Measurements from ENCODE around the gene GFI1B. TPM values are rescaled to one million over a fixed set of nuclear protein-coding genes. Genes with fewer than 3 reads are reported as not detected.

GFI1B gene
- total RNA-seq: under 1 TPM in 6 of 8 experiments, not detected in 2; 0.09 to 0.85 (median 0.13) TPM

DNA sequence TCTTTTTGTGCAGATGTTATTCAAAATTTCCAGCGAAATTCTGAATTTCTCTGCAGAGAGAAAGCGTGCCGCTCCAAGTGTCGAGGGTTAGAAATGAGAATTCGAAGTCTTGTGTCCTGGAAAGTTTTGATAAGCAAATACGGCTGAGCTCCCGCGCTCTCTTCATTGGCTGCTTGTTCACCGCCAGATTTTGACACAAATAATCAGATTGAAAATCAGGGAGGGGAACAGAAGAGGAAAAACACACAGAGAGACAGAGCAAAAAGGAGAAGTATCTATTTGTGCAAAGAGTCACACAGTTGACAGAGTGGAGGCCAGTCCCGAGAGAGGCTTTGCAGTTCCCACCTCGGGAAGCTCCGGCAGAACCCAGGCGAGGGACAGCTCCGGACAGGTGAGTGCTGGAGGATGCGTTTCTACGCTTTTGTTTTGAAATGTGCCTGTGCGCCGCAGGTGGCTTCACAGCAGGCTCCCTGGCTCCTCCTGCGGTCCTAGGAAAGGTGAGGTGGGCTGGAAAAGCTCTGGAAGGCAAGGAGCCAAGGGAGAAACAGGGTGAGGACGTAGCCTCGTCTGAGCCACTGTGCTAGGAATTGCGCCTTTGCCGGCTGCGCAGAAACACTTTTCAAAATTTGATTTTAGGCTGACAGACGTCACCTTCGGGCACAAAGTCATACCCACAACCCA is at the start of gene GFI1B:
Gene GFI1B, plus strand, starts transcription at position 244 of the 681 bp plus-strand sequence. CDS start 7,985 bp downstream, outside the sequence.
- 10 to 64% (median 36%) methylated on average over 5 to 21 of the region's 26 CpGs for WGBS, 10 experiments
- in situ Hi-C loops (cut with MboI; ENCODE audit: low pct_unique_long_range_greater_than_20kb in 2 of 9, low sequenced_read_pairs in 9 of 9, unreplicated experiment in 9 of 9): no loop called here
- Histone ChIP-seq H3K4me1 (replicated peaks in 1 of 2) (peaks cover 3 to 7% of the 10 kb centered on the region in 2 donors), H3K4me3 (no peak within 1 kb of the TSS), H3K27ac (peak within 1 kb of the TSS in 1 of 2 donors; percentile 38)
- no peak for ATAC-seq (replicated peaks in 6 of 8)

- in situ Hi-C loops (cut with MboI; ENCODE audit: low pct_unique_long_range_greater_than_20kb in 2 of 9, low sequenced_read_pairs in 9 of 9, unreplicated experiment in 9 of 9): no loop called here
- WGBS, 10 experiments: 93 to 100% (median 96%) methylated on average over 1 to 9 of the region's 9 CpGs
- no peak for ATAC-seq (replicated peaks in 6 of 8)
- no peaks in the 10 kb centered on the region for H3K4me1 ChIP-seq (replicated peaks in 1 of 2)
- no peak overlapping the region for H3K27ac ChIP-seq
- no peak overlapping the region for H3K4me3 ChIP-seq
Measured at GRCh38 chr9:132931178-132931735, 47.2 kb upstream of the GFI1B start.

DNA sequence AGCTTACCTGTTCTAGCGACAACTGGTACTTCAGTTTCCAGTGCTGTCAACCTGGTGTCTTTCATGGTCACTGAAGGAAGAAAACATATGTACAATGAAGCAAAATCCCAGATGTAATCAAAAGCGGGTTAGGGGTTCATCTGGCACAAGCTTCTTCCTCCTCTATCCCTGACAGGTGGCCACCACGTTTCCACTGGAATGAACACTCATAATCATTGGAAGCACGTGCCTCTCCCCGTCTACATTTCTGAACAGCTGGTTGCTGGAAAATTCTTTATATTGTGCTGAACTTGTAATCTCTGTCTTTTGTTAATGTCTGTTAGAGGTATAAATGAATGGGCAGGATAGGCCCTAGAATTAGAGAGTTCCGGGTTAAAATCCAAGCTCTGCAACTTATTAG is 43.5 kb upstream of the GFI1B start:
- Histone ChIP-seq H3K4me1 (replicated peaks in 1 of 2) (no peaks in the 10 kb centered on the region), H3K4me3 (no peak overlapping the region), H3K27ac (no peak overlapping the region)
- 29 to 100% (median 85%) methylated on average over 2 to 6 of the region's 6 CpGs; no CpG with 5 or more reads in 3 of the 10 experiments for WGBS, 10 experiments
- in situ Hi-C loops (cut with MboI; ENCODE audit: low pct_unique_long_range_greater_than_20kb in 2 of 9, low sequenced_read_pairs in 9 of 9, unreplicated experiment in 9 of 9): no loop called here
- ATAC-seq (replicated peaks in 6 of 8): no peak

DNA sequence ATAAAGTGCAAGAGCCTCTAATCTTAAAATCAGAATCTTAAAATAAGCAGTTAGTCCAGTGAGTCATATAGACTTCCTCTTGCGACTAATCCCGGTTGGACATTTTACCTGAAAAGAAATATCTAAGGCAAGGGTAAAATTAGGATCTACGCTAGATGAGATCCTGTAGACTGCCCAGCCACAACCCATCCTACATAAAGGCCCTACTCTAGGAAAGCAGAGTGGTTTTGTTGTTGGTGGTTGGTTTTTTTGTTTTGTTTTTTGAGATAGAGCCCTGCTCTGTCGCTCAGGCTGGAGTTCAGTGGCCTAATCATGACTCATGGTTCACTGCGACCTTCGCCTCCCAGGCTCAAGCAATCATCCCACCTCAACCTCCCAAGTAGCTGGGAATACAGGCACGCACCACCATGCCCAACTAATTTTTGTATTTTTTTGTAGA is 41.0 kb upstream of the GFI1B start:
- Histone ChIP-seq H3K4me1 (replicated peaks in 1 of 2) (no peaks in the 10 kb centered on the region), H3K27ac (no peak overlapping the region), H3K4me3 (no peak overlapping the region)
- in situ Hi-C loops (cut with MboI; ENCODE audit: low pct_unique_long_range_greater_than_20kb in 2 of 9, low sequenced_read_pairs in 9 of 9, unreplicated experiment in 9 of 9): no loop called here
- WGBS, 10 experiments: 82 to 100% (median 95%) methylated on average over 2 to 5 of the region's 7 CpGs; no CpG with 5 or more reads in 4 of the 10 experiments
- no peak for ATAC-seq (replicated peaks in 6 of 8)

- 33 to 100% (median 92%) methylated on average over 1 of the region's 1 CpG; no CpG with 5 or more reads in 4 of the 10 experiments for WGBS, 10 experiments
- H3K4me1 ChIP-seq (replicated peaks in 1 of 2): peaks cover 7% of the 10 kb centered on the region in 2 donors
- in situ Hi-C loops (cut with MboI; ENCODE audit: low pct_unique_long_range_greater_than_20kb in 2 of 9, low sequenced_read_pairs in 9 of 9, unreplicated experiment in 9 of 9): no loop called here
- H3K27ac ChIP-seq: no peak overlapping the region
- no peak overlapping the region for H3K4me3 ChIP-seq
- ATAC-seq (replicated peaks in 6 of 8): no peak
Measured at GRCh38 chr9:132939169-132939568, 39.3 kb upstream of the GFI1B start.

GRCh38 chr9:132942541-132943182 is 35.8 kb upstream of the GFI1B start:
- in situ Hi-C loops (cut with MboI; ENCODE audit: low pct_unique_long_range_greater_than_20kb in 2 of 9, low sequenced_read_pairs in 9 of 9, unreplicated experiment in 9 of 9): no loop called here
- 11 to 100% (median 57%) methylated on average over 1 to 5 of the region's 5 CpGs; no CpG with 5 or more reads in 2 of the 10 experiments for WGBS, 10 experiments
- peak overlapping the region in 2 of 5 donors; percentile 99 for H3K4me3 ChIP-seq
- peaks cover 12 to 16% of the 10 kb centered on the region in 2 donors for H3K4me1 ChIP-seq (replicated peaks in 1 of 2)
- no peak overlapping the region for H3K27ac ChIP-seq
- ATAC-seq (replicated peaks in 6 of 8): no peak

- ATAC-seq (replicated peaks in 6 of 8): peak in 1 of 8 experiments; percentile 2
- peak overlapping the region; percentile 99 to 100 for H3K27ac ChIP-seq
- in situ Hi-C loops (cut with MboI; ENCODE audit: low pct_unique_long_range_greater_than_20kb in 2 of 9, low sequenced_read_pairs in 9 of 9, unreplicated experiment in 9 of 9): no loop called here
- 0 to 4% (median 1%) methylated on average over 2 to 15 of the region's 25 CpGs; no CpG with 5 or more reads in 2 of the 10 experiments for WGBS, 10 experiments
- H3K4me3 ChIP-seq: peak overlapping the region; percentile 76 to 99 (median 92)
- peaks cover 12 to 16% of the 10 kb centered on the region in 2 donors for H3K4me1 ChIP-seq (replicated peaks in 1 of 2)
Measured at GRCh38 chr9:132943651-132944293, 34.7 kb upstream of the GFI1B start.

DNA sequence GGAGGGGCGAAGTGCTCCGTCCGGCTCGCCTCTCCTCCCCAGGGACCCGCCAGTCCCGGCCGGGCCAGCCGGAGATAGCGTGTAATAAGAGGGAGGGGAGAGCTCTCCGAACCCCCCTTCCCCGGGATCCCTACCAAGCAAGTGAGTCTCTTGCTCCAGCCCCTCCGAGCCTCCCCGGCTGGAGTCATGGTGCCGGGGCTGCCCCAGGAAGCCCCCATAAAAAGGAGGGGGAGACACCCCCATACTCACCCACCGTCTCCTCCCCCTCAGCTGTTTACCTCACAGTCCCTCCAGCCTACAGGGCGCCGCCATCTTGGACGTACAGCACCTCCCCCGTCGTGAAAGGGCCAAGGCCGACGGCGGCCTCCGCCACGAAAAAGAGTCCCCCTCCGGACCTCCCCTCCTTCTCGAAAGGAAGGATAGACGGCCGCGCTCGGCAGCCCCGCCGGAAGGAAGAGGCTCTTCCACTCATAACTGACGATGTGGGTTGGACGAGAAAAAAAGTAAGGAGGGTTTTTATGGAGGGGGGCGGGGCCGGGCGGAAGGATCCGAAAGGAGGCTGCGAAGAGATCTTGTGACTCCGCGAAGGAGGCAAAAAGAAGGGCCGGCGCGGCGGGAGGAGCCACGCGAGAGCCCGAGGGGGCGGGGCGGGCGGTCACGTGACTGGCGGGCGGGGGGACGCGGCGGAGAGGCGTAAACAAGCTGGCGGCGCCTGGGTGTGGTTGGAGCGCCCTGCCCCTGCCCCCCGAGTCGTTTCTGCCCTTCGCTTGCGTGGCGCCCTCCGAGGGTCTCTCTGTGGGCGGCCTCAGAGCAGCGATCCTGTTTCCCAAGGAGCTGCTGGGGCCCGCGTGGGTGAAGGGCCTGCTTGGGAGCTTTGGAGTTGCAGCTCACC is 34.0 kb upstream of the GFI1B start, which contains the start of gene TSC1:
Gene TSC1, minus strand, starts transcription at position 323 of the 892 bp plus-strand sequence. CDS start 15,744 bp downstream, outside the sequence.
- 0 to 3% methylated on average over 5 to 8 of the region's 72 CpGs; no CpG with 5 or more reads in 8 of the 10 experiments for WGBS, 10 experiments
- Histone ChIP-seq H3K27ac (peak within 1 kb of the TSS; percentile 99 to 100), H3K4me3 (peak within 1 kb of the TSS; percentile 76 to 99 (median 92)), H3K4me1 (replicated peaks in 1 of 2) (peaks cover 12 to 16% of the 10 kb centered on the region in 2 donors)
- peak; percentile 84 to 89 (median 86) for ATAC-seq (replicated peaks in 6 of 8)
- in situ Hi-C loops (cut with MboI; ENCODE audit: low pct_unique_long_range_greater_than_20kb in 2 of 9, low sequenced_read_pairs in 9 of 9, unreplicated experiment in 9 of 9): no loop called here

DNA sequence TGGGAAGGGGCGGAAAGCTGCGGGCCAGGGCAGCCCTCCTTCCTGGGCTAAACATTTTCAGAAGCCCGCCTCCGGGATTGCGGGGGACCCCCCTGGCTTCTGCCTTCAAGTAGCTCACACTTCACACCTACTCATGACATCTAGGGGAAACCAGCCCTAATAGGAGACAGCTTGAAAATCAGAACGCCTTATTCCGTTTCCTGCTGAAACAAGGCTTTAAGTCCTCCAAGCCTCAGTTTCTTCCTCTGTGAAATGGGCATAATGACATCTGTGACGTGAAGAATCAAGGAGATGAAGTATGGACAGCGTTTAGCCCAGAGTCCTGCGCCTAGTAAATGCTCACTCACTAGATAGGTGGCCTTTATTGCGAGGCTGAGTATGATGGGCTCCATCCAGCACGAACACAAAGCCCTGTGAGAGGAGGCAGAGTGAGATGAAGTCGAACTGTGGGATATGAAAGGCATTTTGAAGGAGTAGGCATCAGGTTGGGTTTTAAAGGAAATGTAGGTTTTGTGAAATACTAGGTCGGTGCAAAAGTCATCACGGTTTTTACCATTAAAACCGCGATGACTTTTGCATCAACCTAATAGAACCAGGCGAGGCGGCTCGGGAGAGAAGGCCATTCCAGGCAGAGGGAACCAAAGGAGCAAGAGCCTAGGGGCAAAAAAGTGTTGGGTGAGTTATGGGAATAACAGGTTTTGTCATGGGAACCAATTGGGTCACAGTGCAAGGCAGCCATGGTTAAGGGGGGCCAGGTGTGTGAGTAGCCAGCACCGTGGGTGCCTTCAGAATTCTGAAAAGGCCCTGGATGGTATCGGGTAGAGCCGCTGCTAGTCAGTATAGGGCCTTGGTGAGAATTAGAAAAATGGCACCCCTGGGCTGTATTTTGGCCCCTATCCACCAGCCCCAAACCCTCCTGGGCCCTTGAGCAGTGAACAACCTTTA is 33.0 kb upstream of the GFI1B start:
- no peak for ATAC-seq (replicated peaks in 6 of 8)
- H3K4me3 ChIP-seq: peak overlapping the region; percentile 76 to 99 (median 92)
- 28 to 94% (median 74%) methylated on average over 3 to 17 of the region's 23 CpGs; no CpG with 5 or more reads in 2 of the 10 experiments for WGBS, 10 experiments
- in situ Hi-C loops (cut with MboI; ENCODE audit: low pct_unique_long_range_greater_than_20kb in 2 of 9, low sequenced_read_pairs in 9 of 9, unreplicated experiment in 9 of 9): no loop called here
- H3K27ac ChIP-seq: peak overlapping the region; percentile 99 to 100
- peaks cover 12 to 16% of the 10 kb centered on the region in 2 donors for H3K4me1 ChIP-seq (replicated peaks in 1 of 2)

DNA sequence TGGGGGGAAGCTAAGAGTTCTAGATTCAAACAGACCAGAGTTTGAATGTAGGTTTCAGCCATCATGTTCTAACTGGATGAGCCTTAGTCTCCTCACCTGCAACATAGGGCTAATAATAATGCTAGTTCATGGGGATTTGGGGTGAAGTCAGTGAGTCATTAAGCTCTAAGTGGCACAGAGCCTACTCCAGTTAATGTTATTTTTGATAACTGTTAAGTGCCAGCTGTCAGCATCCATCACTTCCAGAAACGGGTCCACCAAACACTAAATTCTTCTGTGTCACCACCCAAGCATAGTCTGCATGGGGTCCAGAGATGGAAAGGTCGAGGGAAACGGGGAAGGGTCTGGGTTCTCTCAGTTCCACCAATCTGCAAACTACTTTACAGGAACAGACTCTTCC is 32.3 kb upstream of the GFI1B start:
- 0 to 71% (median 8%) methylated on average over 1 to 3 of the region's 3 CpGs; no CpG with 5 or more reads in 2 of the 10 experiments for WGBS, 10 experiments
- Histone ChIP-seq H3K4me1 (replicated peaks in 1 of 2) (peaks cover 12 to 16% of the 10 kb centered on the region in 2 donors), H3K27ac (no peak overlapping the region), H3K4me3 (no peak overlapping the region)
- in situ Hi-C loops (cut with MboI; ENCODE audit: low pct_unique_long_range_greater_than_20kb in 2 of 9, low sequenced_read_pairs in 9 of 9, unreplicated experiment in 9 of 9): no loop called here
- no peak for ATAC-seq (replicated peaks in 6 of 8)

- peak in 4 of 8 experiments; percentile 7 to 36 (median 20) for ATAC-seq (replicated peaks in 6 of 8)
- WGBS, 10 experiments: 0 to 100% (median 83%) methylated on average over 1 to 6 of the region's 7 CpGs; no CpG with 5 or more reads in 1 of the 10 experiments
- H3K4me3 ChIP-seq: no peak overlapping the region
- peak overlapping the region in 1 of 2 donors; percentile 34 for H3K27ac ChIP-seq
- H3K4me1 ChIP-seq (replicated peaks in 1 of 2): peaks cover 12 to 16% of the 10 kb centered on the region in 2 donors
- in situ Hi-C loops (cut with MboI; ENCODE audit: low pct_unique_long_range_greater_than_20kb in 2 of 9, low sequenced_read_pairs in 9 of 9, unreplicated experiment in 9 of 9): no loop called here
Measured at GRCh38 chr9:132946631-132947295, 31.7 kb upstream of the GFI1B start.

All from motor neuron (in vitro differentiated cells).